ENCODE measurements around the gene SARDH.

SARDH gene

DNA sequence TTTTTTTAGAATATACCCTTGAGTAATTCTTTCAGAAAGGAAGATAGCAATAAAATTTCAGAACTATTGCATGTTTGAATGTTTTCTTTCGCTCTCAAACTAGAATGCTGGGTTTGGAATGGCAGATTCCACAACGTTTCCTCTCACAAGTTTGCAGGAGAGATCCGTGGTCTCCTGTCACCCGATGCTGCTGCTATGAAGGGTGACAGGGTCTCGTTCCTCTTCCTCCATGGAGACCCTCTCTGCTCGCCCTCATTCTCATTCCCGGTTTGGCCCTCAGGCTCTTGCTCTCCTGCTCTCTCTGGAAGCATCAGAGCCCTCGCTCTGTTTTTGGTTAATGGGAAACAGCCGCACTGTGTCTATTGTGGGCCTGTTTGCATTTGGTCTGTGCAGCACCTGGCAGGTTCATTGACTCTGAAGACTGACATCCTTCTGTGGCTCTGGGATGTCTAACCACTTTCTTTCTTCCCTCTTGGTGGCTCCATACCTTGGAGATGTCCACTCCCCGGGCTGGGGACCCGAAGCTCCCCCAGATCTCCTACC, 116.4 kb downstream of the SARDH start:
- no peak for DNase-seq

DNA sequence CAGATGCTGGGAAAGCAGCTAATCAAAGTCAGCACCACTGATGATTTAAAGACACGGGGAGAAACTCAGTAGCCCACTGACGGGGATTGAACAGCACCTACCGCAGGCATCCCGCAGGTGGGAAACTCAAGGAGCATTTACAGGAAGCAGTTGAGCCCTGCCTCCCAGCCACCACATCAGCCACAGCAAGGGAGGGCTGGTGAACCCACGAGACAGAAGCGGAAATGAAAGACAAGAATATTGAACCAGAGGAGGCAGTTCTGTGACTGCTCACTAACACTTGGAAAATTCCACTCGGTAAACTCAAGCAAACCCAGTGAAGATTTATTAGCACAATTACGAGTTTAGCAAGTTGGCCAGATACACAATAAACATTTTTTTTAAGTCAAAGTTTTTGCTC, 118.4 kb downstream of the SARDH start:
- no peak for DNase-seq

DNA sequence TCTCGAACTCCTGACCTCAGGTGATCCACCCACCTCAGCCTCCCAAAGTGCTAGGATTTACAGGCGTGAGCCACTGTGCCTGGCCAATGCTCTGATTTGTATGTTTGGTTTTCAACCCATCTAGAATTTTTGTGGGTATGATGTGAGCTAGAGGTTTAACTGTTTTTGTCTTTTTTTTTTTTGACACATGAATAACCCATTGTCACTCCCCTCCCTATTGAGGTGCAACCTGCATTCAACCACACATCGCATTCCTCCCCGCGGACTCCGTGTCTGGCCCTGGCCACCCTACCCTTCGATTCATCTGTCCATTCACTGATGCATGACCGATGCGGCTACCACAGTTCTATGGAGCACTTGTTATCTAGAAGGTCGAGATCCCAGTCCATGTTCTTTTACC, 119.4 kb downstream of the SARDH start:
- no peak for DNase-seq

DNA sequence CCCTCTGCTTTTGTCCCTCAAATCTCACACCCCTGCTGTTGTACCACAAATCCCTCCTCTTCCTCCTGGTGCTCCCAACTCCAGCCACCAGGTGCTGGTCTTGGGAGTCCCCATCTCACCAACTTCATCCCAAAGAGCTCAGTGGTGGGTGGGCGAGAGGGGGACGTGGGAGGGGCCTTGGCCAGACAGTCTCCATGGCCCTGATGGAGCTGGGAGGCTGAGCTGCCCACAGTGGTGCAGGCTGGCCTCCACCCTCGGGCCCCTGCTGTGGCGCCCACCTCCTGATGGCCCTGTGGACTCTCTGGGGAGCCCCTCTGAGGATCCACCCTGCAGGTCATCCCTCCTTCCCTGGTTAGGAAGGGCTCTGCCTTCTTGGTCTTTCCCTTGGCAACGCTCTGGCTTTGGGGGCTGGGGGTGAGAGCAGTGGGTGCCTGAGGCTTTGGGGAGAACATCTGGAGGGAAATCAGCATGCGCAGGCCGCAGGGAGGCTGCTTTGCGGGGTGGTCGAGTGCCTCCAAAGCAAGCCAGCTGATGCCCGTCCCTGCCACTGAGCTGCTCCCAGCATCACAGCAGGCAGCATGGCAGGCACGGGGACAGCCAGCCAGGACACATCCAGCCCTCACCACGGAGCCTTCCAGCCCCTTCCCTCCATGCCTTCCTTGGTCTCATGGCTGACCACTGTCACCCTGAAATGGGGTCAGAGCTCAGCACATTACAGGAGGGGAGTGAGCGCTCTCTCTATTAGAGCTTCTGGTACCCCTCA, 121.3 kb downstream of the SARDH start:
- DNase-seq: no peak

DNA sequence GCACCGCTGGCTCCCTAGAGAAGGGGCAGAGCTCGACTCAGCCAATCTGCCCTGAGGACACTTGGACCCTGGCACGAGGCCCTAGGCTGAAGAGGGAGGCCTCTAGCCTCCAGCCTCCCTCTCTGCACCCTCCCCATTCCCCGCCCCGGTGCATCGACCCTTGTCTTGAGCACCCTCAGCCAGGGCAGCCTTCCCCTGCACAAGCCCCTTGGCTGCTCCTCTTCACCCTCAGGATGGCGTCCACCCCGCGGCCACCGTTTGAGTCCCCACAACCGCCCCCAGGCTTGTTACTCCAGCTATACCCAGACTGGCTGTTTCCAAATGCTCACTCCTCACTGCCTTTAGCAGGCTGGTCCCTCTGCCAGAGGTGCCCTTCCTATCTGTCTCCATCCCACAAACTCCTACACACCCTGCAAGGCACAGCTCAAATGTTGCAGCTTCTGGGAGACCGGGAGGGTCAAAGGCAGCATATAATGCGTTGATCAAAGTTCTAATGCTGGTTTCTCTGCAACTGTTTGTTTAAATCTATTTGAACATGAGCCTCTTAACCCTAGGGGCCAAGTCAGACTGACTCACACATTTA, 122.5 kb downstream of the SARDH start:
- DNase-seq: no peak

DNA sequence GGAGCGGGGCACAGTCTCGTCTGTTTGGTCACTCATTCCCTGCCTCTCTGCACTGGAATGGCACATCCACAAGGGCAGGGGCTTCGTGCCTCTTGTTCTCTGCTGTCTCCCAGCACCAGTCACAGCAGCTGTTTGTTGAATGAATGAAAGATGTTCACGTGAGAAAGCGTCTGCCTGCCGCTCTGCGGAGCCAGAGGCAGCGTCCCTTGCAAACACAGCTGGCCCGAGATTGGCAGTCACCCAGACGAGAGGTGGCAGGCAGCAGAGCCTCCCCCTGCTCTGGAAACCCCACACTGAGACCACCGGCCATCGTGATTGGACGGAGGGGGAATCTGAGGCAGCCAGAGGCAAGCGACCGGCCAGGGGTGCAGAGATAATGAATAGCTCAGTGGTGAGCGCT, 123.0 kb downstream of the SARDH start:
- no peak for DNase-seq

DNA sequence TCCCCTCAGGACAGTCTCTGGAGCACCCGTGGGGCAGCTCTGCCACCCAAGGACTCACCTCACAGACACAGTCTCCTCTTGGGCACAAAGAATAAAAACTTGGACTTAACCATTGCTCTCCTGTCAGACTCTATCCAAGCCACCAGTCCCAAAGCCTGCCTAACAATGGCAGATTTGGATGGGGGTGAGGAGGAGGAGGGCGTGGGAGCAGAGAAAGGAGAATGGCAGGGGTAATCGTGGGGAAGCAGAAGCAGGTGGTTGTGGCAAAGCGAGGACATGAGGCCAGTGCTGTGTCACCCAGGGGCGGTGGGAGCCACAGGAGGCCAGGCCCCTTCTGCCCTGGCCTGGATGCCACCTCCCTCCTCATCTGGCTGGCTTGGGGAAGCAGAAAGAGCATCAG, 123.5 kb downstream of the SARDH start:
- no peak for DNase-seq

DNA sequence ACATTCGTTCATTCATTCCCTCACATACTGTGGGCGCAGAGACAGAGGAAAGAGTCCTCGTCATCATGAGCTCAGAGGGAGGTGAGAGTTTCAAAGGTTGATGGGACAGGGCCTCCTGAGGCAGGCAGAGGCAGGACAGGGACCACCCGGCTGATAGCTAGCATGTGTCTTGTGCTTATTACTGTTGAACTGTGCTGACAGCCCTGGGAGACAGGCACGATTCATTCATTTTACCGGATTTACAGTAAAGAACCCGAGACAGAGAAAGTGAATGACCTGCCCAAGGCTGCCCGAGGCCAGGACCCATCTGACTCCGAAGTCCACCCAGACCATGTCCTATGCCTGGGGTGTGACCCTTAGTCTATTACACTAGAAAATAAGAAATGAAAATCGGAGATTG, 124.1 kb downstream of the SARDH start:
- no peak for DNase-seq
